ENCODE results near the gene FGD2. TPM values are rescaled to one million over a fixed set of nuclear protein-coding genes. Genes with fewer than 3 reads are reported as not detected.

Gene FGD2
- total and polyA plus RNA-seq, 2 of the 4 experiments (the other 2 are of a cell fraction), result 0.07 TPM; not detected in 1

DNA sequence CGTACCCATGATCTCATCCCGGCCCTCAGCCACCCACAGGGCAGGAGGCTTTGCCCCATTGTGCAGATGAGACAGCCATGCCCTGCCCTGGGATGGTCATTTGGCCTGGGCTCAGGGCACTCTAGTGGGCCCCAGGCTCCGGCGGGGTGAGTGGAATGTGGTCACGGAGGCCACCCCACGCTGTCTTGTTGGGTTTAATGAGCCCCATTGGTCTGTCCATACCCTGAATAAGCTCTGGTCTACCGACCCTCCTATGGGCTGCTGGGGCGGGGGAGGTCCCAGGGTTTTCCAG is 50.6 kb downstream of the FGD2 start:
- no peak for TF ChIP-seq MXI1 (IDR thresholded peaks at IDR 0.05; ENCODE audit: borderline replicate concordance, low read depth, low read length)
- no peak for TF ChIP-seq NFE2L2 (IDR thresholded peaks at IDR 0.05; ENCODE audit: low read depth, low read length)
- TF ChIP-seq MAFK (IDR thresholded peaks at IDR 0.05; ENCODE audit: low read depth, low read length), result no peak
- TF ChIP-seq SMC3 (IDR thresholded peaks at IDR 0.05; ENCODE audit: low read depth, low read length), result no peak
- TF ChIP-seq POLR2A (IDR thresholded peaks at IDR 0.05; ENCODE audit: low read depth, low read length), result no peak
- TF ChIP-seq FOS (IDR thresholded peaks at IDR 0.05; ENCODE audit: low read depth, low read length), result no peak
- TF ChIP-seq RCOR1 (IDR thresholded peaks at IDR 0.05; ENCODE audit: insufficient replicate concordance, low read length), result no peak
- TF ChIP-seq ELK1 (IDR thresholded peaks at IDR 0.05; ENCODE audit: borderline replicate concordance, low read depth, low read length), result no peak
- TF ChIP-seq, protein P1, sequence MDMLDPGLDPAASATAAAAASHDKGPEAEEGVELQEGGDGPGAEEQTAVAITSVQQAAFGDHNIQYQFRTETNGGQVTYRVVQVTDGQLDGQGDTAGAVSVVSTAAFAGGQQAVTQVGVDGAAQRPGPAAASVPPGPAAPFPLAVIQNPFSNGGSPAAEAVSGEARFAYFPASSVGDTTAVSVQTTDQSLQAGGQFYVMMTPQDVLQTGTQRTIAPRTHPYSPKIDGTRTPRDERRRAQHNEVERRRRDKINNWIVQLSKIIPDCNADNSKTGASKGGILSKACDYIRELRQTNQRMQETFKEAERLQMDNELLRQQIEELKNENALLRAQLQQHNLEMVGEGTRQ (IDR thresholded peaks at IDR 0.05; ENCODE audit: low read depth, low read length), result no peak
- TF ChIP-seq CTCF (conservative IDR thresholded peaks at IDR 0.05; ENCODE audit: low read depth, low read length), result no peak
- no peak for TF ChIP-seq RAD21 (IDR thresholded peaks at IDR 0.05; ENCODE audit: low read length)
- no peak for TF ChIP-seq CHD1 (IDR thresholded peaks at IDR 0.05; ENCODE audit: low read depth, low read length)
- TF ChIP-seq BHLHE40 (IDR thresholded peaks at IDR 0.05; ENCODE audit: low read depth, low read length), result no peak
- no peak for TF ChIP-seq RFX5 (IDR thresholded peaks at IDR 0.05; ENCODE audit: low read depth, low read length)
- Histone ChIP-seq H3K9me1 (ENCODE audit: insufficient read depth, low read length) (peaks cover 15% of the 10 kb centered on the region), H4K8ac (ENCODE audit: low read depth in 2 of 2, low read length in 2 of 2) (no peak overlapping the region), H3K4me2 (ENCODE audit: low read depth, low read length) (no peak overlapping the region), H2AFZ (replicated peaks; ENCODE audit: low read length, poor library complexity) (no peak overlapping the region), H3K4ac (ENCODE audit: low read depth, low read length) (peak overlapping the region; percentile 75; the same call in 1 of the 2 replicates), H3K56ac (ENCODE audit: extremely low read depth, insufficient read depth, low read length) (no peak overlapping the region), H3K27ac (ENCODE audit: insufficient read depth, low read length) (no peak overlapping the region), H2BK20ac (ENCODE audit: low read depth, low read length) (no peak overlapping the region), H3K9me3 (ENCODE audit: control insufficient read depth, insufficient read depth, low read length) (no peaks in the 10 kb centered on the region), H3K23ac (ENCODE audit: low read depth, low read length) (no peak overlapping the region), H2AK5ac (ENCODE audit: low read depth, low read length) (peak overlapping the region; percentile 94), H3K36me3 (ENCODE audit: control insufficient read depth, insufficient read depth, low read length) (no peaks in the 10 kb centered on the region), H2BK15ac (ENCODE audit: low read depth, low read length) (no peak overlapping the region), H3K27me3 (ENCODE audit: control insufficient read depth, insufficient read depth, low read length) (no peaks in the 10 kb centered on the region), H4K5ac (ENCODE audit: low read depth, low read length) (no peak overlapping the region), H3K4me1 (ENCODE audit: control insufficient read depth, insufficient read depth, low read length) (peaks cover 15% of the 10 kb centered on the region), H3K4me3 (ENCODE audit: insufficient read depth, low read depth, low read length) (no peak overlapping the region), H2BK5ac (ENCODE audit: low read depth, low read length, poor library complexity, severe bottlenecking) (no peak overlapping the region), H4K91ac (ENCODE audit: insufficient read depth, low read depth, low read length) (no peak overlapping the region), H2AK9ac (replicated peaks; ENCODE audit: low read depth, low read length, poor library complexity) (peak overlapping the region; percentile 9), H4K20me1 (ENCODE audit: insufficient read depth, low read length) (no peaks in the 10 kb centered on the region), H3K14ac (replicated peaks; ENCODE audit: low read depth, low read length) (no peak overlapping the region), H2BK120ac (ENCODE audit: low read depth, low read length) (peak overlapping the region; percentile 44; the same call in 1 of the 2 replicates), H3K18ac (ENCODE audit: low read depth, low read length) (no peak overlapping the region), H3K79me1 (ENCODE audit: low read depth in 1 of 2, low read length in 2 of 2) (peaks cover 0 to 3% of the 10 kb centered on the region in 2 experiments; a peak in 1 of 4 replicates), H3K9ac (ENCODE audit: low read depth, low read length) (no peak overlapping the region)
- POLR2A ChIA-PET (ENCODE audit: unreplicated experiment), result no interaction called here
- intact Hi-C loops (cut with micrococcal nuclease) (no loop called here), in situ Hi-C loops (cut with MboI; ENCODE audit: low sequenced_read_pairs) (loop anchor here (10.0 kb wide), 1 partner anchor 149 kb away; no protein-coding TSS in a partner anchor), dilution Hi-C loops (cut with HindIII; ENCODE audit: low sequenced_read_pairs, unreplicated experiment) (no loop called here)
- DNase-seq (no peak), ATAC-seq (ENCODE audit: low read depth) (no peak)
- WGBS, 2 experiments (ENCODE audit: extremely low coverage in 2 of 2, insufficient read length in 1 of 2), result 100% methylated on average over 3 of the region's 8 CpGs; no CpG with 5 or more reads in 1 of the 2 experiments
- CTCF ChIA-PET, result interaction anchor here (1.4 kb wide), 1 partner anchor 116 kb away, joined by 3 read pairs; no protein-coding TSS in a partner anchor
- no TSS peak for BruUV-seq (replicated peaks)
